CD4-positive, alpha-beta T cell treated with Interleukin-21 for 1 hour (primary cell): ENCODE results near the gene ANXA2R.
"Not testable (repeated sequence)": the region's sequence is repeated elsewhere in the genome, so short reads cannot be mapped to it uniquely, and the experiment has no call there.

Experiments
- DNase-seq: peaks from one replicate; pipeline ENCODE4 v3.0.0-alpha.2; 2020

ANXA2R gene, protein sequence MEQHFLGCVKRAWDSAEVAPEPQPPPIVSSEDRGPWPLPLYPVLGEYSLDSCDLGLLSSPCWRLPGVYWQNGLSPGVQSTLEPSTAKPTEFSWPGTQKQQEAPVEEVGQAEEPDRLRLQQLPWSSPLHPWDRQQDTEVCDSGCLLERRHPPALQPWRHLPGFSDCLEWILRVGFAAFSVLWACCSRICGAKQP

DNA sequence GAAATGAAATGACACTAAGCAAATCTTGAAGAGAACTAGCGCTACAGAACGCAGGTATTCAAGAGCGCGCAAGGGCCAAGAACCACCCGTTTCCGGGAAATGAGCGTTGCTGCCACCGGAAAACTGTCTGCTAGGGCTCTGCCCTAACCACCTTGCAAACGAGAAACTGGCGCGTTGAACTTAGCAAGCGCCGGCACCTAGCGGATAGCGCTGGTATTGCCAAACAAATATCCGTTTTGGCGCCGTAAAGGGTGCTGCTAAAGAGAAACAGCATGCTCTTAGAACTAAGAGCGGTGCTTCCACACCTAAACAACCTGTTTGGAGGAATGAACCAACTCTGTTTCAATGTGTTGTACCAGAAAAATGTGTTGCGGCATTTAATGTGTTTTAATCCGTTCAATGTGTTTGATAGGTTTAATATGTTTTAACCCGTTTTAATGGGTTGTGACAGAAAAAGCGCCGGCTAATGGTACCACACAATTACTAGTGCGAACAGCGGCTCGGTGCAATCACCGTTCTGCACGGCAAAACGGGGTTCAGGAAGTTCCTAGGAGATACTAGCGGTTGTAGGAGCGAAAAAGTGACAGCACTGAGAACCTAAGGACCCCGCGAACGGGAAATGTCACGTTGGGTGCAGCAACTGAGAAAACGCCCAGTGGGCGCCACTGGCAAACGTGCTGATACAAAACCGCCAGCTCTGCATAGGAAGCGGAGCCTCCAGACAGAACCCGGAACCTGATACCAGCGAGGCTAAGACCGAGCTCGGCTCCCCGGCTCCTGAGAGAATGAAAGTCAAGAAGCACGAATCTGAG lies at the start of gene ANXA2R:
Gene ANXA2R, minus strand, starts transcription at position 33 of the 812 bp plus-strand sequence. CDS start 273 bp downstream, outside the sequence.
- DNase-seq = peak; percentile 98

DNA sequence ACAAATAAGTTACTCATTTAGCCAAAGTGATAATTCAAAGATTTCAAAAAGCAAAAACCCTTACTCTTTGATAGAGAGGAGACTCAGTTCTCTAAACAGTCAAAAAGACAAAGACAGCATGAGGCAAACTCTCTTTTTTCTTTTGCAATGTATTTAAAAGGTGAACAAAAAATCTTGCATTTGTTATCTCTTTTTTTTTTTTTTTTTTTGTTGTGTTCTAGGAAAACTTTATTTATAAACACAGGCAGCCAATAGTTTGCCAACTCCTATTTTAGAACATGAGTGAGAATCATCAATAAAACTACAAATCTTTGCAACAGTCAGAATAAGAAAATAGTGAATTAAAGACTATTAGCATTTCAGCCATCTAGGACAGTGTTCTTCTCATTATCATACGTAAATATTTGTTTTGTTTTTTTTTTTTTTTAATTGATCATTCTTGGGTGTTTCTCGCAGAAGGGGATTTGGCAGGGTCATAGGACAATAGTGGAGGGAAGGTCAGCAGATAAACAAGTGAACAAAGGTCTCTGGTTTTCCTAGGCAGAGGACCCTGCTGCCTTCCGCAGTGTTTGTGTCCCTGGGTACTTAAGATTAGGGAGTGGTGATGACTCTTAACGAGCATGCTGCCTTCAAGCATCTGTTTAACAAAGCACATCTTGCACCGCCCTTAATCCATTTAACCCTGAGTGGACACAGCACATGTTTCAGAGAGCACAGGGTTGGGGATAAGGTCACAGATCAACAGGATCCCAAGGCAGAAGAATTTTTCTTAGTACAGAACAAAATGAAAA lies 46.2 kb upstream of the ANXA2R start:
- not testable (repeated sequence) for DNase-seq

DNA sequence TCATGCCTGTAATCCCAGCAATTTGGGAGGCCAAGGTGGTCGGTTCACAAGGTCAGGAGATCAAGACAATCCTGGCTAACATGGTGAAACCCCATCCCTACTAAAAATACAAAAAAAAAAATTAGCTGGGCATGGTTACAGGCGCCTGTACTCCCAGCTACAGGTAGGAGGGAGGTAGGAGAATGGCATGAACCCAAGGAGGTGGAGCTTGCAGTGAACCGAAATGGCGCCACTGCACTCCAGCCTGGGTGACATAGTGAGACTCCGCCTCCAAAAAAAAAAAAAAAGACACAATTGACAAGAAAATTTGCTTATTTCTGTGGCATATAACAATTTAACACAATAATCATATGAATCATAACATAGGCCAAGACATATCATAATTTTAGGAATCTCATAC lies 45.3 kb upstream of the ANXA2R start:
- no peak for DNase-seq

DNA sequence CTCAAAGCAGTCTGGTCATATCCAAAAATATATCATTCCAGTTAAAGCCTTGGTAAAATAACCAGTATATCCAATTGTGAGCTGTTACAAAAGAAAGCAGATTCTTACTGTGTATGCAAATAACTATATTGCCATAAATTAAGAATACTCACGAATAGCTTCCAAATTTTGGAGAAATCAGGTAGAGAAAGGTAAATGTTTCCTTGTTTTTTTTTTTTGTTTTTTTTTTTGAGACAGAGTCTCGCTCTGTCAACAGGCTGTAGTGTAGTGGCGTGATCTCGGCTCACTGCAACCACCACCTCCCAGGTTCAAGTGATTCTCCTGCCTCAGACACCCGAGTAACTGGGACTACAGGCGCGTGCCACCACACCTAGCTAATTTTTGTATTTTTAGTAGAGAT lies 44.3 kb upstream of the ANXA2R start:
- DNase-seq = not testable (repeated sequence)

DNA sequence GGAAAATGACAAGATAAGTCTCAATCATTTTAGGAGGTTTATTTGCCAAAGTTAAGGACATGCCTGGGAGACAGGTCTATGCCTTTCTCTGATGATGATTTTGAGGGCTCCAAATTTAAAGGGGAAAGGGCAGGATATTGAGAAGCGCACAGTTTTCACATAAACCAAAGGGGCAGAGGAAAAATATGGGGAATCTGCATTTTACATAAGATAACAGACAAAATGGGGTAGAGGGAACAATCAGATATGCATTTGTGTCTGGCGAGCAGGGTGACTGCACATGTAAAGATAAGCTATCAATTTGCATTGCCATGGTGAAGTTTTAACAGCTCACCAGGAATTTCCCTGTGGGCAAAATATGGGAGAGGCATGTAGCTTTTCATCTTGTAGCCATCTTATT lies 41.2 kb upstream of the ANXA2R start:
- DNase-seq = not testable (repeated sequence)

DNA sequence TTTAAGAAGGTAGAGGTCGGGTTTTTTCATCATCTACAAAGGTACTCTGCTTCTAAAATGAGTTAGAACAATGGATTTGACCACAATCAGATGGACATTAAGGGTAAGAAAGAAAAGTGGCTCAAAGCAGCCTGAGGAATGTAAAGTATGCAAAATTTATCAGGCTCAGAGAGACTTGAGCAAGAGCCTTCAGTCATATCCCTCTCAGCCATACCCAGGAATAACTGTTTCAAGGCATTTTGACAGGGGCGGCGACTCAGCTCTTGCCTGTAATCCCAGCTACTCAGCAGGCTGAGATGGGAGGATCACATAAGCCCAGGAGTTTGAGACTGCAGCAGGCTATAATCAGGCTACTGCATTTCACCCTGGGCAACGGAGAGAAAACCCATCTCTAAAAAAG lies 38.8 kb upstream of the ANXA2R start:
- DNase-seq = no peak

DNA sequence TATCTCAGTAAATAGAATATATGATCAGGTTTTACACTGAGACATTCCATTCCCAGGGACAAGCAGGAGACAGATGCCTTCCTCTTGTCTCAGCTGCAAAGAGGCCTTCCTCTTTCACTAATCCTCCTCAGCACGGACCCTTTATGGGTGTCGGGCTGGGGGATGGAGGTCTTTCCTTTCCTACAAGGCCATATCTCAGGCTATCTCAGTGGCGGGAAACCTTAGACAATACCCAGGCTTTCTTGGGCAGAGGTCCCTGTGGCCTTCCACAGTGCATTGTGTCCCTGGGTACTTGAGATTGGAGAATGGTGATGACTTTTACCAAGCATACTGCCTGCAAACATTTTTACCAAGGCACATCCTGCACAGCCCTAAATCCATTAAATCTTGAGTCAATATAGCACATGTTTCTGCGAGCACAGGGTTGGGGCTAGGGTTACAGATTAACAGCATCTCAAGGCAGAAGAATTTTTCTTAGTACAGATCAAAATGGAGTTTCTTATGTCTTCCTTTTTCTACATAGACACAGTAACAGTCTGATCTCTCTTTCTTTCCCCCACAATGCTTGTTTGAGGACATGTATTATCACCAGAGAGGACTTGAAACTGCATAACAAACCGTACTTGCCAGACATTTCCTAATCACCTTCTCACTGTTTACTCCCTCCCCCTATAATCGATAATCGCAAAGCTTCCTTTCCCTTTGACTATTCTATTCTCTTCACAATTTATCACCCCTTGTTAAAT lies 37.5 kb upstream of the ANXA2R start:
- not testable (repeated sequence) for DNase-seq

DNA sequence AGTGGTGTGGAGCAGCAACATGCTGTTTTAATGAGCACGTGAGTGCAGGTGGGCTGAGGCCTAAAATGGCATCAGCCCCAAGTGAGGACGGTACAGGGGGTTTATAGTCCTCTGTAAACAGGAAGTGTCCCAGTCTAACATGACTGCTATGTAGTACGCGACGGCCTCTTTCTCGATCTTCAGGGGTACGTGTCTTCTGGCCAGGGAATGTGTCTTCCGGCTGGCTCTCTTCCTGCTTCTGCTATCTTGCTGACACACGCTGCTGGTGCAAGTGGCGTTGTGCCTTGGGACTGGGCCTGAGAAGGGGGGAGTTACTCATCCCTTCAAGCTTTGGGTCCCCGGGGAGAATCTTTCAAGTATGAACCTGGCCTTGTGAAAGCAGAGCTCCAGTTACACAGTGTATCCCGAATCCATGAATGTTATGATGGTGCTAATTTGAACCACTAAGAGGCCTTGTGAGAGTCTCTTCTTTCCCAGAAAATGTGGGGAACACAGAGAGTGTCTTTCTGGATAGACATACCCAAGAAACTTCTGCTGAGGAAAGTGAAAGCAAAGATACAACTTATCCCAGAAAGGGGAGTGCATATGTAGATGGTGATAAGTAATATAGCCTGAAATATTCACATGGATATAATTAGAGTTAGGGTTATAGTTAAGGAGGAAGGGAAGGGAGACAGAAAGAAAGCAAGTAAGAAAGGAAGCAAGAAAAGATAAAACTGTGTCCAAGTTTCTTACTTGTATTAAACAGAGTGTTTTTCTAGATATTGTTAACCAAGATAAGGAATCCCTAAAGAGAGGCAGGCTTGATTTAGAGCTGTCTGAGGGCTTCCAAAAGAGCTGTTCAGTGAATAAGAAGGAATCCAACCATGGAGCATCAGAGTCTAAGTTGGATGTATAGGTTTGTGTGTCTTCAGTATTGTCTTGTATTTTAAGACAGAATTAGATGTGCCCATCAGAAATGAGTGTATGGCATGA lies 35.5 kb upstream of the ANXA2R start:
- no peak for DNase-seq

DNA sequence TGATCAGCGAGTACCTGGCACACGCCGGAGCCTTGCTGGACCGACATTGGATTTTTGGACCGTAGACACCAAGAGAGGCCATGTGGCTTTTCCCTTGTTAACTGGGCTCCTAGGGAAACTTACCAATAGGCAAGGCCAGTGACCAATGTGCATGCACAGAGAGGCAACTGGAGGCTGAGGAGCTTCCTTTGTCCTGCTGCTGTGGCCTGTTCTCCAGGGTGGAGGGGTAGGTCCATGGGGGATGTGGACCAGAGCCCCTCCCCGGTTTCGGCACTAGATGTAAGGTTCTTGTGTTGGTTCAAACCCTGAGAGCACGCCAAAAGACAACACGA lies 34.8 kb upstream of the ANXA2R start:
- no peak for DNase-seq

DNA sequence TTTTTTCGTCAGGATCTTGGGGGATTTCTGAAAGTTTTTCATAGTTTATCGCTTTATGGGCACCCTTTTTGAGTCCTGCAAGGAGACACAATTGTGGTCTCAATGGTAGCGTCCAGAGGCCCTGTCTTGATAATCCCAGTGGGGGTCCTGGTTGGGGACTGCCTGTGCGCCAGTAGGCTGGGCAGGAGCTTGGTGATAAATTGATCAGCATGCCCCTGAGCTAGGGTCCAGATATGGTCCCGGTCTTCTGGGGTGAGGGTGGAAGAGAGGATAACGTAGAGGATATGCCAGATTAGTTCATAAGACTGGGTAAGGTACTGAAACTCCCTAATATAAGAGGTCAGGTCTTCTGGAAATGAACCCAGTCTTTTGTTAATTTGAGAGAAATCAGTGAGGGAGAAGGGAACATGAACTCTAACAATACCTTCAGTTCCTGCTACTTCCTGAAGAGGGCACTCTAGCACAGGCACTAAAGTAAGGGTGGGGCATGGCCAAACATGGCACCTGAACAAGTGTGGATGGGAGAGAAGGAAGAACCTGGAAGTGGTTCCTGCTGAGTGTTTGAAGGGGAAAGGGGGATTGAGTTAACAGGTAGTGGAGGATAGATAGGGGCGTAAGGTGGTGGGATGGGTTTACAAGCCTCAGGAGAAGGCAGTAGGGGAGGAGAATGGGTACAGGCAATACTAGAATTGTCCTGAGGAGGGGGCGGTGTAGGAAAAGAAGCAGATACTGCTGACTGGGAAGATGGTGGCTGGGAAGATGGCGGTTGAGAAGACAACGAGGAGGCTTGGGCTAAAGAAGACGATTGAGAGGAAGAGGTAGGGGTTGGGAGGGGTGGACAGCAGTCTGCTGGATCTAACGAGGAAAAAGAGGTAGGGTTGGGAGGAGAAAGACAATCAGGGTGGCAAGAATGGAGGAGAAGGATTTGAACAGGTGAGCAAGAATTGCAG lies 33.8 kb upstream of the ANXA2R start:
- DNase-seq = peak; percentile 79

DNA sequence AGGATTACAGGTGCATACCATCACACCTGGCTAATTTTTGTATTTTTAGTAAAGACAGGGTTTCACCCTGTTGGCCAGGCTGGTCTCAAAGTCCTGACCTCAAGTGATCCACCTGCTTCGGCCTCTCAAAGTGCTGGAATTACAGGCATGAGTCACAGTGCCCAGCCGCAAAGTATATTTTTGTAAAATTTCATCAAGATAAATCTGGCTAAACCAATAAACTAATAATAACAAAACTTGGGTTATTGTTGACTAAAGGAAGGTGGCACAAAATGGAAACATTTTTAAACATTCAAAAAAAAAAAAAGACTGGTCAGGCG lies 29.2 kb upstream of the ANXA2R start:
- not testable (repeated sequence) for DNase-seq

DNA sequence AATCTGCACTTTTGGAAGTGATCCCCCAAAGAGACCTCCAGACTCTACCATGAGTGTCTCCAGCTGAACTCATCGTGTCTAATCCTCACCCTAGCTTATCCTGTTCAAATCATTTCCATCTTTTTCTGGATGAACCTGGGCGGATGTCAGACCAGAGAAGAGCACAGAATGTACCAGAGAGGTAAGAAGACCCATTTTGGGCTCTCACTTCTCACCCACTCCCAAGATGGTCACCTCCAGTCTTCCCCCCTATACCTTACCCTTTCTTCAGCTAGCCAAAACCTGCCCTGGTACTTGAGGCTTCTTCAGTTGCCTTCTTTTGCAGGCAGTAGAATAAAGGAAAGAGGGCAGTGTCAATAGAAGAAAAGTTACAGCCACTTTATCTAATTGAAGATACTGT lies 27.9 kb upstream of the ANXA2R start:
- no peak for DNase-seq

DNA sequence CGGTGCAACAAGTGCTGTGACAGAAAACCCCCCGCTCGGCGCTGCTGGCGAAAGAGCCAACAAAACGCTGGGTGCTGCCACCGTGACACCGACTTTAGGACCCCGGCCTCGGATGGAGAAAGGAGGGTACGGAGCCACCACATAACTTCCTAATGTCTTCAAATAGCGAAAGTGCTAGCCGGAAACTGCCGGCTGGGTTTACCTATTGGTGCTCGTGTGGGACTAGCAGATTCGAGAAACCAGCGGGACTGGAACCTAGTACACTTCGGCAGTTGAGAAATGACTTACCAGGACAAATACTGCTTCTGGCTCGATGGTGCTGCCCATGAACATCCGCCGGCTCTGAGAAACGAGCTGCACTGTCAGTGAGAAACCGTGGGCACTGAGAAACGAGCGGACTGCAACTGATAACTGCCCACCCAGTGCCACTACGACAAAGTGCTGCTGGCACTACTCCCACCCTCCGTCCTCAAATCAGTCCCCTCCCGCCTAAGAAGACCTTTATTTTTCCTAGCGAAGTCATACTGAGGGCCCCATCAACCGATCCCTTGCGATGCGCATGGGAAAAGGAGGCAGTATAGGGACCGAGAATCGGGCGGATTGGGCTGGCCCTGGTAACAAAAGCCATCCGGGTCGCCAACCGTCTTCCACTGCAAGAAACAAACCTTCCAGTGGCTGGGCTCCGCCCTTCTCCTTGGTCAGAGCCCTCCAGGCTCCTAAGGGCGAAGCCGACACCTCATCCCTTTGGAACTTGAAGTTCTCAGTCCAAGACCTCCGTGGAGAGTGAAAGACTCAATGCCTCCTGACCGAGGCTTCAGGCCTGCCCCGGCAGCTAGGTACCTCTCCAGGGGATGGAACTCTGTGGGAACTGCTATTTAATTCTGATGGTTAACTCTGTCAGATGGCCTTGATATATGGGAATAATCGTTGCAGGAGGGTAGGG lies 27.0 kb upstream of the ANXA2R start:
- peak; percentile 93 for DNase-seq

DNA sequence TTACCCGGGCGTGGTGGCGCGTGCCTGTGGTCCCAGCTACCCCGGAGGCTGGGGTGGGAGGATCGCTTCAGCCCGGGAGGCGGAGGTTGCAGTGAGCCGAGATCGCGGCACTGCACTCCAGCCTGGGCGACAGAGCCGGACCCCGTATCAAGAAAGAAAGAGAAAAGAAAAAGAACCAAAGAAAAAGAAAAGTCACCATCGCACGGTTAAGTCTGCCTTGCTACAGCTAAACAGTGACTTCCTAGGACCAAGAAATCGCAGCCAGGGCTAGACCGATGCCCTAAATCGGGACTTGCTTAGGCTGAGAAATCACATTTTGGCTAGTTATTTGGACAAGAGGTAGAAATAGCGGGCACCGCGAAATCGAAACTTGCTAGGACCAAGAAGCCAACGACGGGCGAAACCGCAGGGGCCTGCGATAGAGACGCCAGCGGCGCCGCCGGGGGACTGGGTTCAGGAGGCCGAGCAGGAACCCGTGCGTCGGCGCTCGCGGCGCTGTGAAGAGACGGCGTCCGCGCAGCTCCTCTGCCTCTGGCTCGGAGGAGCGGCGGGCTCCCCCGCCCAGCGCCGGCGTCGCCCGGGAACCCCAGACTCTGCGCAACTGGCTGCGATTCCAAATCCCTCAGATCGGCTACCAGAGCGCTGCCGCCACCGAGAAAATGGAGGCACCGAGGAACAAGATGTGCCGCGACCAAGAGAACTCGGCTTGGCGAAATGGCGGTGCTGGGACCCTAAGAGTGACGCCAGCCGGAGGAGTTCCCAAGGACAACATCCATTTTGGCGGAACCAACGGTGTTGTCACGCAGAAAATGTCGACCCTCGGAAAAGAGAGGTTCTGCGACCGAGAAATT lies 26.1 kb upstream of the ANXA2R start:
- DNase-seq = peak; percentile 83

DNA sequence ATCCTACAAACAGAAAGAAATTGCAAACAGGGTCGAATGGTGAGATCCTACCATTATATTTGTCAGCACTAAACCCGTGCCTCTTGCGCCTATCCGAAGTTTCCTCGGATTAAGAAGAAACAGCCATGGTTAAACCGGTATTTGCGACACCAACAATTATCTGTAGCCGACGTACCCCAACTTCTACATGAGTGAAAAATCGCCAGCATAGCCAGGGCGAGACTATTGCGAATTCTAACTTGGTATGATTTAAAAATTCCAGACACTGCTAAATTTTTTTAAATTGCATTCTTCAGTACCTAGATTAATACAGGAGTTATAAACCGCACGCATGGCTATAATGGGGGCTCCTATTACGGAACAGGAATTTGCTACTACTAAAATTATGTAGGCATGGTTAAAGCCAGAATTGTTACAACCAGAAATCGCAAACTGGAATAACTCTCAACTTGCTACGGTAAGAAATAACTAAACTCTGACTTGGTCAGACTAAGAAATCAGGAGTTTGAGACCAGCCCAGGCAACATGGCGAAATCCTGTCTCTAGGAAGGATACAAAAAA lies 25.3 kb upstream of the ANXA2R start:
- DNase-seq = peak; percentile 54

DNA sequence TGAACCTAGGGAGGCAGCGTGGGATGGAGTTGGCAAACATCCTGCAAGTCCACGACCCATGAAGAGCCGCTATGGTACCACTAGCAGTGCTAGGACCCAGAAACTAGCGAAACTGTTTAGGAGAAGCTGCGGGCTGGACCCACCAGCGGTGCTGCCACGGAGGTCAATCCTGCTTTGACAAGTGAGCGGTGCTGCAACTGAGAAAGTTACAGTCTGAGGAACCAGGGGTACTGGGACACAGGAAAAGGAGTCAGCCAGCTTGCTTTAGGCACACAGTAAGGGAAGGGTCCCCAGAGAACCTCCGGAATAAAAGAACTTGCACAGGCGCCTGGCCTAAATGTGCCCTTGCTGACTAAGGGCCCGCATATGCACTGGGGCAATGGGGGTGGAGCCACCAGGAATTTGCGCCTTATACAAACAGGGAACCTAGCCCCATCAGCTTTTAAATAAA lies 23.6 kb upstream of the ANXA2R start:
- no peak for DNase-seq

DNA sequence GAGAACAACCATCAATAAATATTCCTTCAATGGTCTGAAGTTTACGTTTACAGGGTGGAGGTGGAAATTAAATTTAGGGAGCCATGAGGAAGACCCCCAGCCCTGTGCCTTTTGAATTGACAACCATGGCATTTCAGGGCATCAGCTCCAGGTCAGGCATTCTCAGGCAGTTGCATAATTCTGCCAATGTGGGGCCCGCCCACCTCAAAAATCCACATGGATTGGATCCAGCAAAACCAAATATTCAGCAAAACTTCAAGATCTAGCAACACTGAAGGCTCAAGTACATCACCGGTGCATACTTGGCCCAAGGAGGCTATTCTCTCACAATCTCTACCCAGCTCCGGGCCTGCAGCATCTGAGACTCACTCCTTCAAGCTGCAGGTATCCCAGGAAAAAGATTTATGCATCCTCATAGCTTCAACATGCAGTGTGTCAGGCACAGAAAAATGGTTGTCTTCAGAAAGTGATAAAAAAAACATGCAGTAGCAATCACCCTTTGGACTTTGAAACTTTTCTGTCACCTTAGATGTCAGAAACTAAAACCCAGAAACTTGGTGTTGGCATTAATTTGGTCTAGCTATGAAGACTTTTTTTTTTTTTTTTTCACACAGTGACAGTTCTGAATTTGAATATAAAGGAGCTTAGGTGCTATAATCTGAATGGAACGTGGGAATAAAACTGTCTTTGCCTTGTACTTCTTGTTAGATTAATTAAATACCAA lies 21.4 kb upstream of the ANXA2R start:
- DNase-seq = no peak
